ENCODE measurements around the gene PNPLA2. TPM values are rescaled to one million over a fixed set of nuclear protein-coding genes. Genes with fewer than 3 reads are reported as not detected.

The PNPLA2 gene
- total RNA-seq, 4 donors from 2014 or later, result 204 to 1,337 (median 369) TPM

GRCh38 chr11:870127-870413 lies 51.4 kb downstream of the PNPLA2 start:
- no peak for TF ChIP-seq CTCF (IDR thresholded peaks at IDR 0.05; ENCODE audit: low read depth)

GRCh38 chr11:870418-870817 lies 51.7 kb downstream of the PNPLA2 start:
- TF ChIP-seq CTCF (IDR thresholded peaks at IDR 0.05; ENCODE audit: low read depth), result no peak

GRCh38 chr11:871472-871871 lies 52.8 kb downstream of the PNPLA2 start:
- no peak for TF ChIP-seq CTCF (IDR thresholded peaks at IDR 0.05; ENCODE audit: low read depth)

GRCh38 chr11:872799-873198 lies 54.1 kb downstream of the PNPLA2 start:
- no peak for TF ChIP-seq CTCF (IDR thresholded peaks at IDR 0.05; ENCODE audit: low read depth)

GRCh38 chr11:873706-874105 lies 55.0 kb downstream of the PNPLA2 start:
- no peak for TF ChIP-seq CTCF (IDR thresholded peaks at IDR 0.05; ENCODE audit: low read depth)

Small RNA genes within 50 kb of the gene (small RNA-seq; reads per million reads assigned to genes)
- not detected for gene SNORA52

Other genes starting within 250 kb of the PNPLA2 start
- 10 to 100 TPM in 3 of 4 donors, 1 to 10 TPM in 1; 9.0 to 28.4 (median 12.6) TPM for gene PHRF1, start 242.4 kb upstream of the PNPLA2 start, total RNA-seq
- gene IRF7, start 203.0 kb upstream of the PNPLA2 start, total RNA-seq, result 10 to 100 TPM in 3 of 4 donors, 1 to 10 TPM in 1; 3.6 to 40.9 (median 17.0) TPM
- gene CDHR5, start 194.0 kb upstream of the PNPLA2 start, total RNA-seq, result not detected
- gene SCT, start 191.7 kb upstream of the PNPLA2 start, total RNA-seq, result not detected
- gene DRD4, start 181.6 kb upstream of the PNPLA2 start, total RNA-seq, result under 1 TPM in 1 of 4 donors, not detected in 3; 0.66 TPM
- 10 to 100 TPM; 14.0 to 28.4 (median 18.4) TPM for gene DEAF1, start 123.7 kb upstream of the PNPLA2 start, total RNA-seq
- gene TMEM80, start 123.1 kb upstream of the PNPLA2 start, total RNA-seq, result 10 to 100 TPM in 3 of 4 donors, 1 to 10 TPM in 1; 8.8 to 32.8 (median 16.3) TPM
- 10 to 100 TPM in 2 of 4 donors, 1 to 10 TPM in 2; 3.8 to 20.0 (median 9.7) TPM for gene EPS8L2, start 112.7 kb upstream of the PNPLA2 start, total RNA-seq
- 100 to 1,000 TPM; 237 to 459 (median 293) TPM for gene TALDO1, start 71.5 kb upstream of the PNPLA2 start, total RNA-seq
- gene GATD1, start 41.4 kb upstream of the PNPLA2 start, total RNA-seq, result 10 to 100 TPM in 3 of 4 donors, 1 to 10 TPM in 1; 7.1 to 22.8 (median 14.9) TPM
- gene CEND1, start 28.8 kb upstream of the PNPLA2 start, total RNA-seq, result not detected
- 10 to 100 TPM in 1 of 4 donors, 1 to 10 TPM in 3; 2.5 to 12.8 (median 3.7) TPM for gene SLC25A22, start 20.6 kb upstream of the PNPLA2 start, total RNA-seq
- 10 to 100 TPM in 2 of 4 donors, 1 to 10 TPM in 2; 3.1 to 28.3 (median 9.0) TPM for gene PIDD1, start 13.7 kb upstream of the PNPLA2 start, total RNA-seq
- 1,000 to 10,000 TPM in 3 of 4 donors, 100 to 1,000 TPM in 1; 917 to 1,671 (median 1,426) TPM for gene RPLP2, start 8.9 kb upstream of the PNPLA2 start, total RNA-seq
- 10 to 100 TPM in 2 of 4 donors, 1 to 10 TPM in 2; 2.3 to 44.6 (median 9.7) TPM for gene CRACR2B, start 9.0 kb downstream of the PNPLA2 start, total RNA-seq
- gene CD151, start 14.0 kb downstream of the PNPLA2 start, total RNA-seq, result 1,000 to 10,000 TPM in 1 of 4 donors, 100 to 1,000 TPM in 3; 307 to 1,070 (median 520) TPM
- 100 to 1,000 TPM in 3 of 4 donors, 10 to 100 TPM in 1; 80.7 to 158 (median 117) TPM for gene POLR2L, start 23.6 kb downstream of the PNPLA2 start, total RNA-seq
- gene TSPAN4, start 23.9 kb downstream of the PNPLA2 start, total RNA-seq, result 100 to 1,000 TPM in 3 of 4 donors, 10 to 100 TPM in 1; 67.0 to 219 (median 185) TPM
- 100 to 1,000 TPM in 1 of 4 donors, 10 to 100 TPM in 3; 28.4 to 107 (median 76.0) TPM for gene CHID1, start 91.9 kb downstream of the PNPLA2 start, total RNA-seq
- gene AP2A2, start 107.0 kb downstream of the PNPLA2 start, total RNA-seq, result 100 to 1,000 TPM in 3 of 4 donors, 10 to 100 TPM in 1; 79.2 to 115 (median 110) TPM
- gene MUC6, start 217.8 kb downstream of the PNPLA2 start, total RNA-seq, result not detected

All from subcutaneous adipose tissue (tissue), 4 donors.